Stimulated activated CD8-positive, alpha-beta memory T cell treated with anti-CD3 and anti-CD28 coated beads, Interleukin-7, amount 100 ng/mL, for 24 hours (primary cell): Measurements from ENCODE around the gene TMA7B.

Source experiments
- DNase-seq: peaks from one replicate; pipeline ENCODE4 v3.0.0-alpha.2; 2020; ENCODE audit warnings: low read depth

Gene TMA7B

GRCh38 chr22:40002935-40003715, 42.9 kb downstream of the TMA7B start:
- DNase-seq: no peak

GRCh38 chr22:40004836-40005235, 44.6 kb downstream of the TMA7B start:
- no peak for DNase-seq

DNA sequence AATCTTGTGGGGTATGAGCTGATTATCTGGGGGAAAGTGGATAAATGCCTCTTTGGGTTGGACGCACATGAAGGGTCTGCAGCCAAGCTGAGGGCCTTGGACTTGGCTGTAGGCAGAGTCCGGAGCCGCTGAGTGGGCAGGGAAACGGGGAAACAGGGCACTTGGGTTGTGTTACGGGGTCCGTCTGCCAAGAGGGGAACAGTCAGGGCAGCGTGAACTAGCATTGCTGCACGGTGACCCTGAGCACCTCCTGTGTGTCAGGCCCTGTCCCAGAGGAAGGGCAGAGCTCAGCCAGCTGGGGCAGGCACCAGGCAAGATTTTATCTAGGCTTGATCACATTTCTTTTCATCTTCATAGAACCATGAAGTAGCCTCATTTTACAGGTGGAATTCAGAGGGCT, 46.4 kb downstream of the TMA7B start:
- DNase-seq: no peak

- no peak for DNase-seq
These were observed 47.9 kb downstream of the TMA7B start for GRCh38 chr22:40007853-40008710.

GRCh38 chr22:40008726-40009291, 48.6 kb downstream of the TMA7B start:
- DNase-seq: no peak

- no peak for DNase-seq
These were observed 49.1 kb downstream of the TMA7B start for GRCh38 chr22:40009292-40009774.

- DNase-seq: no peak
These were observed 49.9 kb downstream of the TMA7B start for GRCh38 chr22:40009951-40010671.

DNA sequence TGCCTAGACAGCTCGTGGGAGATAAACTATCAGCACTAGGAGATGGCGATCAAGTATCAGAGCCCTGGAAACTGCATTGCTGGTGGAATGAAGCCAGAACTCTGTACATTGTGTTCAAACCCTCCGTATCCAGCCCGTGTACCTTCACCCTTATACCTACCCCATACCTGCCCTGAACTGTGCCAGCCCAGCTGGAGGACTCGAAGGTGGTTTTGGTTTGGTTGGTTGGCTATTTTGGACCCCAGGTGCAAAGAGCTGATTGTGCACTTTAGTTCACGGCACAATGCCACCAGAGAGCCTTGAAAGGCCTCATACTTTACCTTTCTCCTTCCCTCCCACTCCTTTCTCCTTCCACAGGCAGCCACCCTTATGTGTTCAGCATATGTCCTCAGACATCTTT, 50.5 kb downstream of the TMA7B start:
- no peak for DNase-seq
